ENCODE results near the gene EIF3C.
"Not testable (repeated sequence)": the region's sequence is repeated elsewhere in the genome, so short reads cannot be mapped to it uniquely, and the experiment has no call there.

EIF3C gene, protein sequence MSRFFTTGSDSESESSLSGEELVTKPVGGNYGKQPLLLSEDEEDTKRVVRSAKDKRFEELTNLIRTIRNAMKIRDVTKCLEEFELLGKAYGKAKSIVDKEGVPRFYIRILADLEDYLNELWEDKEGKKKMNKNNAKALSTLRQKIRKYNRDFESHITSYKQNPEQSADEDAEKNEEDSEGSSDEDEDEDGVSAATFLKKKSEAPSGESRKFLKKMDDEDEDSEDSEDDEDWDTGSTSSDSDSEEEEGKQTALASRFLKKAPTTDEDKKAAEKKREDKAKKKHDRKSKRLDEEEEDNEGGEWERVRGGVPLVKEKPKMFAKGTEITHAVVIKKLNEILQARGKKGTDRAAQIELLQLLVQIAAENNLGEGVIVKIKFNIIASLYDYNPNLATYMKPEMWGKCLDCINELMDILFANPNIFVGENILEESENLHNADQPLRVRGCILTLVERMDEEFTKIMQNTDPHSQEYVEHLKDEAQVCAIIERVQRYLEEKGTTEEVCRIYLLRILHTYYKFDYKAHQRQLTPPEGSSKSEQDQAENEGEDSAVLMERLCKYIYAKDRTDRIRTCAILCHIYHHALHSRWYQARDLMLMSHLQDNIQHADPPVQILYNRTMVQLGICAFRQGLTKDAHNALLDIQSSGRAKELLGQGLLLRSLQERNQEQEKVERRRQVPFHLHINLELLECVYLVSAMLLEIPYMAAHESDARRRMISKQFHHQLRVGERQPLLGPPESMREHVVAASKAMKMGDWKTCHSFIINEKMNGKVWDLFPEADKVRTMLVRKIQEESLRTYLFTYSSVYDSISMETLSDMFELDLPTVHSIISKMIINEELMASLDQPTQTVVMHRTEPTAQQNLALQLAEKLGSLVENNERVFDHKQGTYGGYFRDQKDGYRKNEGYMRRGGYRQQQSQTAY

DNA sequence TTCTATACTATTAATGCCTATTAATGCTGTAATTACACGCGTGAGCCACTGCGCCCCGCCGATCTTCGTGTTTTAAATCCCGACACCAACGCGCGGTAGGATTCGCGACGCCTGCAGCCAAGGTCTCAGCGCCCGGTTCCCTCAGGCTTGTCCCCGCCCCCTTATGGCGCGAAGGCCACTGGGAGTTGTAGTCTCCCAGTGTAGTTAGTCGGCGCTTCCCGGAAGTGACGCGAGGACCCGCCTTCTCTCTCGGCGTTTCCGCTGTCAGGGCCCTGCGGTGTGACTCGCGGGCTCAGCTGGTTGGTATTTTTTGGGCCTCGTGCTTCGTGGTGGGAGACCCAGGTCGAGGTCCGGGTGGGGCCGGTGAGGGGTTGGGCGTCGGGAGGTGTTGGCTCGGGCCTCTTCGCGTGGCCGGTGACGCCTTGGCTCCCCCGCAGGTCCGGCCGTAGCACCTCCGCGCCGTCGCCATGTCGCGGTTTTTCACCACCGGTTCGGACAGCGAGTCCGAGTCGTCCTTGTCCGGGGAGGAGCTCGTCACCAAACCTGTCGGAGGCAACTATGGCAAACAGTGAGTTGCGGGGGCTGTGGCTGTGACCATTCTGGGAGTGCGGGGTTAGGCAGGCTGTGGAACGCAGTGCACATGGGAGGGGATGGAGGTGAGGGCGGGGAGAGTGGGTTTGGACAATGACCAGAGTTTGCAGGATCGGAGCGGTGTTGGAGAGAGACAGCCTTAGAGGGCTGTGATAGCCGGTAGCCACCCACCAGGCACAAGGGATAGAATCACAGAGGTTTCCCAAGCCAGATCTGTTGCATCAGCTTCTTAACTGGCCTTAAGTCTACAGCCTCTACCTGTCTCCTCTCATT, at the start of gene EIF3C:
Gene EIF3C, plus strand, starts transcription at position 245 of the 864 bp plus-strand sequence. Its CDS starts 223 bp downstream, at position 468.
- not testable (repeated sequence) for H3K9ac ChIP-seq (ENCODE audit: low read depth, low read length); H3K27ac ChIP-seq (ENCODE audit: low read length); H3K4me3 ChIP-seq (ENCODE audit: low read length)

DNA sequence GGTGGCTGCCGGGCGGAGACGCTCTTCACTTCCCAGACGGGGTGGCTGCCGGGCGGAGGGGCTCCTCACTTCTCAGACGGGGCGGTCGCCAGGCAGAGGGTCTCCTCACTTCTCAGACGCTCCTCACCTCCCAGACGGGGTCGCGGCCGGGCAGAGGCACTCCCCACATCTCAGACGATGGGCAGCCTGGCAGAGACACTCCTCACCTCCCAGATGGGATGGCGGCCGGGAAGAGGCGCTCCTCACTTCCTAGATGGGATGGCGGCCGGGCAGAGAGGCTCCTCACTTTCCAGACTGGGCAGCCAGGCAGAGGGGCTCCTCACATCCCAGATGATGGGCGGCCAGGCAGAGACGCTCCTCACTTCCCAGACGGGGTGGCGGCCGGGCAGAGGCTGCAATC, 45.0 kb upstream of the EIF3C start:
- H3K9ac ChIP-seq (ENCODE audit: low read depth, low read length); H3K27me3 ChIP-seq (ENCODE audit: insufficient read depth, low read length); H3K36me3 ChIP-seq (ENCODE audit: insufficient read depth, low read depth, low read length): not testable (repeated sequence)

More for the DNA sequence above, at the start of gene EIF3C:
- not testable (repeated sequence) for H3K36me3 ChIP-seq (ENCODE audit: insufficient read depth, low read depth, low read length); H3K9me3 ChIP-seq (ENCODE audit: insufficient read depth, low read depth, low read length); H3K27me3 ChIP-seq (ENCODE audit: insufficient read depth, low read length); H3K4me1 ChIP-seq (ENCODE audit: insufficient read depth, low read length)

GRCh38 chr16:28667480-28667879, 43.8 kb upstream of the EIF3C start:
- not testable (repeated sequence) for H3K27ac ChIP-seq (ENCODE audit: low read length); H3K9ac ChIP-seq (ENCODE audit: low read depth, low read length); H3K9me3 ChIP-seq (ENCODE audit: insufficient read depth, low read depth, low read length); H3K4me3 ChIP-seq (ENCODE audit: low read length); H3K4me1 ChIP-seq (ENCODE audit: insufficient read depth, low read length); H3K36me3 ChIP-seq (ENCODE audit: insufficient read depth, low read depth, low read length); H3K27me3 ChIP-seq (ENCODE audit: insufficient read depth, low read length)

More for the DNA sequence above, 45.0 kb upstream of the EIF3C start:
- H3K4me3 ChIP-seq (ENCODE audit: low read length); H3K27ac ChIP-seq (ENCODE audit: low read length); H3K9me3 ChIP-seq (ENCODE audit: insufficient read depth, low read depth, low read length); H3K4me1 ChIP-seq (ENCODE audit: insufficient read depth, low read length): not testable (repeated sequence)

- not testable (repeated sequence) for H3K9ac ChIP-seq (ENCODE audit: low read depth, low read length); H3K4me1 ChIP-seq (ENCODE audit: insufficient read depth, low read length); H3K9me3 ChIP-seq (ENCODE audit: insufficient read depth, low read depth, low read length); H3K36me3 ChIP-seq (ENCODE audit: insufficient read depth, low read depth, low read length); H3K4me3 ChIP-seq (ENCODE audit: low read length); H3K27ac ChIP-seq (ENCODE audit: low read length); H3K27me3 ChIP-seq (ENCODE audit: insufficient read depth, low read length)
Observed at GRCh38 chr16:28668199-28668598, 43.1 kb upstream of the EIF3C start.

- not testable (repeated sequence) for H3K27ac ChIP-seq (ENCODE audit: low read length); H3K4me3 ChIP-seq (ENCODE audit: low read length); H3K27me3 ChIP-seq (ENCODE audit: insufficient read depth, low read length); H3K36me3 ChIP-seq (ENCODE audit: insufficient read depth, low read depth, low read length); H3K9me3 ChIP-seq (ENCODE audit: insufficient read depth, low read depth, low read length); H3K4me1 ChIP-seq (ENCODE audit: insufficient read depth, low read length); H3K9ac ChIP-seq (ENCODE audit: low read depth, low read length)
Observed at GRCh38 chr16:28688327-28688952, 22.8 kb upstream of the EIF3C start.

GRCh38 chr16:28689425-28689824, 21.8 kb upstream of the EIF3C start:
- H3K9ac ChIP-seq (ENCODE audit: low read depth, low read length); H3K27ac ChIP-seq (ENCODE audit: low read length); H3K27me3 ChIP-seq (ENCODE audit: insufficient read depth, low read length); H3K36me3 ChIP-seq (ENCODE audit: insufficient read depth, low read depth, low read length); H3K4me3 ChIP-seq (ENCODE audit: low read length); H3K4me1 ChIP-seq (ENCODE audit: insufficient read depth, low read length); H3K9me3 ChIP-seq (ENCODE audit: insufficient read depth, low read depth, low read length): not testable (repeated sequence)

GRCh38 chr16:28691722-28692121, 19.5 kb upstream of the EIF3C start:
- not testable (repeated sequence) for H3K4me3 ChIP-seq (ENCODE audit: low read length); H3K9me3 ChIP-seq (ENCODE audit: insufficient read depth, low read depth, low read length); H3K36me3 ChIP-seq (ENCODE audit: insufficient read depth, low read depth, low read length); H3K27ac ChIP-seq (ENCODE audit: low read length); H3K27me3 ChIP-seq (ENCODE audit: insufficient read depth, low read length); H3K9ac ChIP-seq (ENCODE audit: low read depth, low read length); H3K4me1 ChIP-seq (ENCODE audit: insufficient read depth, low read length)

DNA sequence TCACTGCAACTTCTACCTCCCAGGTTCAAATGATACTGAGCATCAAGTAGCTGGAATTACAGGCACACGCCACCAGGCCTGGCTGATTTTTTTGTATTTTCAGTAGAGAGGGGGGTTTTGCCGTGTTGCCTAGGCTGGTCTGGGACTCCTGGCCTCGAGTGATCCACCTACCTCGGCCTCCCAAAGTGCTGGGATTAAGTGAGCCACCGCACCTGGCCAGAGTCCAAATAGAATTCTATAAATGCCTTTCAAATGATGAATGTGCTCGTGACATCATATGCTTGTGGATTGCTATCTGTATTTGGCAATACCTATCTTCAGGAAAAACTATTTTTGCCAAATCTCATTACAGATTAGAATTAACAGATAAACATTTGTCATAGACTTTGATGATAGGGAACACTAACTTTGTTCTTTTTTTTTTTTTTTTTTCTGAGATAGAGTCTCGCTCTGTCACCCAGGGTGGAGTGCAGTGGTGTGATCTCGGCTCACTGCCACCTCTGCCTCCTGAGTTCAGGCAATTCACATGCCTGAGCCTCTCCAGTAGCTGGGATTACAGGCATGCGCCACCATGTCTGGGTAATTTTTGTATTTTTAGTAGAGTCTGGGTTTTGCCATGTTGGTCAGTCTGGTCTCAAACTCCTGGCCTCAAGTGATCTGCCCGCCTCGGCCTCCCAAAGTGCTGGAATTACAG, 17.9 kb upstream of the EIF3C start:
- H3K27me3 ChIP-seq (ENCODE audit: insufficient read depth, low read length); H3K27ac ChIP-seq (ENCODE audit: low read length); H3K9ac ChIP-seq (ENCODE audit: low read depth, low read length); H3K36me3 ChIP-seq (ENCODE audit: insufficient read depth, low read depth, low read length); H3K4me3 ChIP-seq (ENCODE audit: low read length); H3K9me3 ChIP-seq (ENCODE audit: insufficient read depth, low read depth, low read length); H3K4me1 ChIP-seq (ENCODE audit: insufficient read depth, low read length): not testable (repeated sequence)

DNA sequence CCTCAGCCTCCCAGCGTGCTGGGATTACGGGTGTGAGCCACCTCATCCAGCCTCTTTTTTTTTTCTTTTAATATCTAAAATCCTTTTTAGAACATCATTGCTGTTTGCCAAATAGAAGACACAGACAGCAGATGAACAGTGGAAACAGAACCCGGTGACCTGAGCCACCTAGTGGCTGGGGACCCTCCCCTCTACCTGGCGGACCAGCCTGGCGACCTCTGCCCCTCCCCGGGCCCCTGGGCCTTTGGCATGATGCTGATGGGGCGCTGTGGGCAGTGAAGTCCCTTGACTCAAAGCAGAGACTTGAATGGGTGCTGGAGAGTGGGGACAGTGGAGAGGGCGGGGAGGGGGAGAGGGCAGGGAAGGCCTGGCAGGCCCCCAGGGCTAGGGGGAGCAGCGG, 11.5 kb upstream of the EIF3C start:
- H3K36me3 ChIP-seq (ENCODE audit: insufficient read depth, low read depth, low read length); H3K4me3 ChIP-seq (ENCODE audit: low read length); H3K9me3 ChIP-seq (ENCODE audit: insufficient read depth, low read depth, low read length); H3K9ac ChIP-seq (ENCODE audit: low read depth, low read length); H3K27ac ChIP-seq (ENCODE audit: low read length); H3K4me1 ChIP-seq (ENCODE audit: insufficient read depth, low read length); H3K27me3 ChIP-seq (ENCODE audit: insufficient read depth, low read length): not testable (repeated sequence)

DNA sequence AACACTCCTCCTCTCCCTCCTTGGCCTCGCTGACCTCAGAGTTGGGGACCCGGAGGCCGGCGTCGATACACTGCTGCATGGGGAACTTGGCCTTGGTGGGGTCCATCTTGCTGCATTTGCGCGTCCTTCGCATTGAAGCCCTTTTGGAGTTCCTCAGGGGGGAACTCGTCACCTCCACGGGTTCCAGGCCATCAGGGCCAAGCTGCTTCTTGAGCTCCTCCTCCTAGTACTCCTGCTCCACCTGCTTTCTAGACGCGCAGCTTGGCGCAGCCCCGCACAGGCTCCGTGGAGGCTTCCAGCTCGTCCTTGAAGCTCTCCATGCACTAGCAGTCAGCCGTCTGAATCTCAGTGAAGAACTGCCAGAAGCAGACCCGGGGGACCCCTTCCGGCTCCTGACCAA, 10.9 kb upstream of the EIF3C start:
- not testable (repeated sequence) for H3K27ac ChIP-seq (ENCODE audit: low read length); H3K4me1 ChIP-seq (ENCODE audit: insufficient read depth, low read length); H3K27me3 ChIP-seq (ENCODE audit: insufficient read depth, low read length); H3K36me3 ChIP-seq (ENCODE audit: insufficient read depth, low read depth, low read length); H3K4me3 ChIP-seq (ENCODE audit: low read length); H3K9me3 ChIP-seq (ENCODE audit: insufficient read depth, low read depth, low read length); H3K9ac ChIP-seq (ENCODE audit: low read depth, low read length)

GRCh38 chr16:28701384-28701783, 9.9 kb upstream of the EIF3C start:
- not testable (repeated sequence) for H3K9me3 ChIP-seq (ENCODE audit: insufficient read depth, low read depth, low read length); H3K4me1 ChIP-seq (ENCODE audit: insufficient read depth, low read length)

More at GRCh38 chr16:28701384-28701783, 9.9 kb upstream of the EIF3C start:
- H3K4me3 ChIP-seq (ENCODE audit: low read length); H3K27ac ChIP-seq (ENCODE audit: low read length); H3K9ac ChIP-seq (ENCODE audit: low read depth, low read length); H3K36me3 ChIP-seq (ENCODE audit: insufficient read depth, low read depth, low read length); H3K27me3 ChIP-seq (ENCODE audit: insufficient read depth, low read length): not testable (repeated sequence)
